Adrenal gland (tissue), 5 donors: ENCODE data around the gene SIM1.

Source experiments
- POLR2A ChIP-seq, 2 donors: fragments of 450-650 bp; IDR thresholded peaks; one replicate each; pipeline ENCODE4 v1.6.1; 2017; ENCODE audit warnings: antibody characterized with exemption in 2 of 2, mild to moderate bottlenecking in 2 of 2, moderate library complexity in 1 of 2
- TF ChIP-seq, protein P1 (sequence below), 6 experiments: fragments of 450-650 bp in 4 of 6; fragments of 200-600 bp in 2 of 6; sonication (generic) in 1 of 6; IDR thresholded peaks; 1 replicate in 5 of 6; 2 replicates in 1 of 6; pipeline versions ENCODE4 v1.5.1 to v1.8.0; 2016 to 2021; ENCODE audit warnings: antibody characterized with exemption in 6 of 6, mild to moderate bottlenecking in 2 of 6, moderate library complexity in 1 of 6
- donor health status: DM: no; HTN: no; CAD: no.

DNA sequence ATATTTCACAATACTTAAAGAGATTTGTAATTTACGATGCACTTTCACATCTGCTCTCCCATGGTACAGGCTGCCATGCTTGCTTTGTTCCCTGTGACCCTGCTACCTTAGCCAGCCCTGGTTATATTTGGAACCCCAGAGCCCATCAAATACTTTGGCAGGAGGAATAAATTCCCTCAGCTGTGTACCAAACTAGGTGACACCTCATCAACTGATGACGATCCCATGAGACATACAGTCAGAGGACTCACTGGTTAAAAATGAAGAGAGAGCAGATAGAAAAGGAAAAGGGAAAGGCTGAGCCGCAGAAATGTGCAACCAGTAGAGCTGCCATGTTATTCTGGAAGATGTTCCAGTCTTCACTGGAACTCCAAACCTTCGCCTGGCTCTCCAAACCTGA, 120.0 kb downstream of the SIM1 start:
- TF ChIP-seq, protein P1, sequence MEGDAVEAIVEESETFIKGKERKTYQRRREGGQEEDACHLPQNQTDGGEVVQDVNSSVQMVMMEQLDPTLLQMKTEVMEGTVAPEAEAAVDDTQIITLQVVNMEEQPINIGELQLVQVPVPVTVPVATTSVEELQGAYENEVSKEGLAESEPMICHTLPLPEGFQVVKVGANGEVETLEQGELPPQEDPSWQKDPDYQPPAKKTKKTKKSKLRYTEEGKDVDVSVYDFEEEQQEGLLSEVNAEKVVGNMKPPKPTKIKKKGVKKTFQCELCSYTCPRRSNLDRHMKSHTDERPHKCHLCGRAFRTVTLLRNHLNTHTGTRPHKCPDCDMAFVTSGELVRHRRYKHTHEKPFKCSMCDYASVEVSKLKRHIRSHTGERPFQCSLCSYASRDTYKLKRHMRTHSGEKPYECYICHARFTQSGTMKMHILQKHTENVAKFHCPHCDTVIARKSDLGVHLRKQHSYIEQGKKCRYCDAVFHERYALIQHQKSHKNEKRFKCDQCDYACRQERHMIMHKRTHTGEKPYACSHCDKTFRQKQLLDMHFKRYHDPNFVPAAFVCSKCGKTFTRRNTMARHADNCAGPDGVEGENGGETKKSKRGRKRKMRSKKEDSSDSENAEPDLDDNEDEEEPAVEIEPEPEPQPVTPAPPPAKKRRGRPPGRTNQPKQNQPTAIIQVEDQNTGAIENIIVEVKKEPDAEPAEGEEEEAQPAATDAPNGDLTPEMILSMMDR (IDR thresholded peaks at IDR 0.05): no peak
- TF ChIP-seq POLR2A (IDR thresholded peaks at IDR 0.05): no peak
